IPS-NIHi7 (cell line): Measurements from ENCODE around the gene GSTO2.

Experiments
- DNase-seq: peaks from one replicate; pipeline ENCODE4 v3.0.0; 2012; ENCODE audit warnings: mixed read lengths; ENCODE audit errors: extremely low spot score

GSTO2 gene

DNA sequence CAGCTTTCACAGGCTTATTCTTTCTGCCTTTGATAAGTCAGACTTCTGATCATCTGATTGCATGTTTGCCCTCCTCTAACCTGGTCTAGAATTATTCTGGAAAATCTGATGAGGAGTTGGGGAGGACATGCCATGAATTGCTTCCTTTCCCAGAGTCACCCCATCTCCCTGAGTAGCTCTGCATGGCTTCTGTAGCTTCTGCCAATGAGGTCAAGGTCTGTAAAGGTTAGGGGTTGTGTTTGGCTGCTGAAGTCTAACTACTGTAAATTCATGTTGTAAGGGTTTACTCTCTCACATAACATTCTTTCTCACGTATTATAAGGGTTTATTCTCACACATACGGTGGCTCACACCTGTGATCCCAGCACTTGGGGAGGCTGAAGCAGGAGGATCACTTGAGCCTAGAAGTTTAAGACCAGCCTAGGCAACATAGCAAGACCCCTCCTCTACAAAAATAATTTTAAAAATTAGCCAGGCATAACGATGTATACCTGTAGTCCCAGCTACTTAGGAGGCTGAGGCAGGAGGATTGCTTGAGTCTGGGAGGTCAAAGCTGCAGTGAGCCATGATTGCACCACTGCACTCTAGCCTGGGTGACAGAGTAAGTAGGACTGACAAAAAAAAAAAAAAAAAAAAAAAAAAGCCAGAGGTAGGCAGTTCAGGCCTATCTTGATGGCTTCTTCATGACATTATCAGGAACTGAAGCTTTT lies 10.7 kb downstream of the GSTO2 start:
- no peak for DNase-seq

- DNase-seq: no peak
Observed at GRCh38 chr10:104281694-104282093, 12.7 kb downstream of the GSTO2 start.

GRCh38 chr10:104284846-104285245 lies 15.9 kb downstream of the GSTO2 start:
- no peak for DNase-seq

GRCh38 chr10:104286939-104287338 lies 18.0 kb downstream of the GSTO2 start:
- no peak for DNase-seq

DNA sequence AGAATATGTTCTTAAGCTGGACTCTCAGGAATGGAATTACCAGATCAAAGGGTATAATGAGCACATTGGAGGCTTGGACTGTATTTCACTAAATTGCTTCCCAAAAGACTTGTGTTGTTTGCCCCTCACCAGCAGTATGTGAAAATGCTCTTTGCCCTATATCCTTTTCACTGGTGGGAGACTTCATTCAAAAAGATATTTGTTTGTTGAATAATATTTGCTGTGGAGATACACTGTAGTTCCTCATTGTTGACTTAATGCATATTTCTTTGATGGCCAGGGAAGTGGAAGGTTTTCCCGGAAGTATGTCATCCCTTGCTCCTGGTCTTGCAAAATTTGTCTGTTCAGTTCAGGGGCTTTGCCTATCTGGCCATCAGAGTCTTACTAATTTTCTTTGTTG lies 19.4 kb downstream of the GSTO2 start:
- DNase-seq: no peak

GRCh38 chr10:104291439-104291951 lies 22.5 kb downstream of the GSTO2 start:
- DNase-seq: peak; percentile 95

DNA sequence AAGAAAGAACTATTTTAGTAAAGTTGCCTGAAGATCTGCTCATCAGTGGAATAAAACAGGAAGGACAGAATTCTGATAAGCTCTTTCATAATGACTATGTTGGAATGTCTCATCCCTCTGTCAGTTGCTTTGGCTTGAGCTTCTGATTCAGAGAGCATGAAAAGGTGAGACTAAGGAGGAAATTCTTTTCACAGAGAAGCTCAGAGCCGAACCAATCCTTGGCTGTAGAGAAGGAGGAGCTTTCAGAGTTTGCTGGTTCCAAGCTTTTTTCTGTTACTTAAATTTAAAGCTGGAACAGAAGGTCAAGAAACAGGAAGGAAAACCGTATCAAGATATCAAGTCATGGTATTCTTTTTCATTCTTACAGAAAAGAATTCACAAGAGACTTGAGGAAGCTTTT lies 24.0 kb downstream of the GSTO2 start:
- no peak for DNase-seq

- DNase-seq: no peak
Observed at GRCh38 chr10:104293781-104294321, 24.9 kb downstream of the GSTO2 start.

DNA sequence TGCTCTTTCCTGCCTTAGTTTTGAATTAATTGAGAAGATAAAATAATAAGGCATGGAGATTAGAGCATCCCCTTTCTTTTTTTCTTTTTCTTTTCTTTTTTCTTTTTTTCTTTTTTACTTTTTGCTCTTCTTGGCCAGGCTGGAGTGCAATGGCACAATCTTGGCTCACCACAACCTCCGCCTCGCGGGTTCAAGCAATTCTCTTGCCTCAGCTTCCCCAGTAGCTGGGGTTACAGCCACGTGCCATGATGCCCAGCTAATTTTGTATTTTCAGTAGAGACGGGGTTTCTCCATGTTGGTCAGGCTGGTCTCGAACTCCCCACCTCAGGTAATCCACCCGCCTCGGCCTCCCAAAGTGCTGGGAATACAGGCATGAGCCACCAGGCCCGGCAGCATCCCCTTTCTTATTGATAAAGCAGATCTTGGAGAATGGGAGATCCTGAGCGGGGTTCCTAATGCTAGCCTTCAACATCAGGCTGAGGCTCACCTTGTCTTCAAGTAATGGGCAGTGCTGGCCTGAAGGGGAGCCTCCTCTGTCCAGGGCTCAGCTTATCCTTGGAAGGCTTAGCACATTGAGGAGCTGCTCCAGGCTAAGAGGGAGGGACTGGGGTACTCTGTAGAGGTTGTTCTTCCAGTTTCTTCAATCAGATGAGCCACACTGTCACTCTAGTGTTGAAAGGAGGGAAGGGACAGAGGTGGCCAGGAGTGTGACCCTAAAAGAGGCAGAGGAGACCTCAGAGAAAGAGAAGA lies 27.9 kb downstream of the GSTO2 start:
- no peak for DNase-seq

DNA sequence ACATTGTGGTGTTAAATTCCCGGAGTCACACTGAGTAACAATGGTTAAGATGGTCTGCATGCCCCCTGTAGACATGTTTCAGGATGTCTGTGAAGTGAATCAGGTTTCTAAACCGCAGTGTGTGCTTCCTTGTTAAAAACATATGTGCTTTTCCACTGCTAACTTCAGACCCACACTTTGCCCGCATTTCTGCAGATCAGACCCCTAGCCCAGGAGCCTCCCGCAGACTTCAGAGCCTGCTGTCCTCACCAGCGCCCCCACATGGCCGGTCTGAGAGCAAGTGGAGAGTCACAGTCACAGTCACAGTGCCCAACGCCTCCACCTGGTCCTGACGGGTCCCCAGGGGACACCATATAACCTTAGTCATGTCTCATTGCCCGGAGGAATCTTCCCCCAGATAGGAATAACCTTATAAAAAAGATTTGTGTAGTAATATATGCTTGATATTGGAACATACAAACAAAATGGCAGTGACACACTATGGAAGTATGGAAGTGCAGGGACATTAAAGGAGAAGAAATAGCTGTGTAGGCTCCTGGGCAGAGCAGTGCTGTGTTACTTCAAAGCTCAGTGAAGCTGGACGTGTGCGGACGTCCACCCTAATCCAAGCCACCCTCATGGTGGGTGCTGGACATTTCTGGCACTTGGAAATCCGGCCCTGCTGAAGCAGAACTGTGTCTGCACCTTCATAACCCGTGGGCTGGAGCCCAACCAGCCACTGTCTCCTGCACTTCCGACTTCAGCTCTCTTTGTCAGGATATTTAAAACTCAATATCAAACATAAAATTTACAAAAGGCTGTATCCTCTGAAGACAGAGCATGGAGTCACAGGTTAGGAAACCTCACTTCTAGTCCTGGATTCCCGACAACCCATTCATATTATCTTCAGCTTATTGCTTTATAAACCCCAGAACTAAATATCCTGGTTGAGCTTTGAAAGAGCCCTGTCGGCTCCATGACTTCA lies 29.0 kb downstream of the GSTO2 start:
- DNase-seq: peak; percentile 83

DNA sequence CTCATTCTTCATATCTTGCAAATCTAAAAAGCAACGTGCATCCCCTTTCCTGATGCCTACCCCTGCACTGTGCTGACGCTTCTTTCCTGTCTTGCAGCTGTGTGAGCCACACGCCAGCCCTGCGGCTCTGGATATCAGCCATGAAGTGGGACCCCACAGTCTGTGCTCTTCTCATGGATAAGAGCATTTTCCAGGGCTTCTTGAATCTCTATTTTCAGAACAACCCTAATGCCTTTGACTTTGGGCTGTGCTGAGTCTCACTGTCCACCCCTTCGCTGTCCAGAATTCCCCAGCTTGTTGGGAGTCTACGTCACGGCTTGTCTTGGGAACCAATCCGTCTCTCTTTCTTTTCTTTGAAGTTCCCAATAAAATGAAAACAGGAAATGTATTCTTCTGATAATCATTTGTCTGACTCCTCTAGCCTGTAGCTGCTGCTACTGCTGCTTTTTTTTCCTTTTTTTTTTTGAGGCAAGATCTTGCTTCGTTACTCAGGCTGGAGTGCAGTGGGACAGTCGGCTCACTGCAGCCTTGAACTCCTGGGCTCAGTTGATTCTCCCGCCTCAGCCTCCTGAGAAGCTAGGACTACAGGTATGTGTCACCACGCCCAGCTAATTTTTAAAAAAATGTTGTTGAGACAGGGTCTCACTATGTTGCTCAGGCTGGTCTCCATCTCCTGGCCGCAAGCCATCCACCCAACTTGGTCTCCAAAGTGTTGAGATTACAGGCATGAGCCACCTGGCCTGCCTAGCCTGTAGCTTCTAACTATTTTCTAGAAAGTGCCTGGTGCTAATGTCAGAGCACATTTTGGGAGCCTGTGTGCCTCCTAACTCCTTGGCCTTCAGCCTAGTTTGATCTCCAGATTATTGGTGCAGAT lies 30.3 kb downstream of the GSTO2 start:
- no peak for DNase-seq

DNA sequence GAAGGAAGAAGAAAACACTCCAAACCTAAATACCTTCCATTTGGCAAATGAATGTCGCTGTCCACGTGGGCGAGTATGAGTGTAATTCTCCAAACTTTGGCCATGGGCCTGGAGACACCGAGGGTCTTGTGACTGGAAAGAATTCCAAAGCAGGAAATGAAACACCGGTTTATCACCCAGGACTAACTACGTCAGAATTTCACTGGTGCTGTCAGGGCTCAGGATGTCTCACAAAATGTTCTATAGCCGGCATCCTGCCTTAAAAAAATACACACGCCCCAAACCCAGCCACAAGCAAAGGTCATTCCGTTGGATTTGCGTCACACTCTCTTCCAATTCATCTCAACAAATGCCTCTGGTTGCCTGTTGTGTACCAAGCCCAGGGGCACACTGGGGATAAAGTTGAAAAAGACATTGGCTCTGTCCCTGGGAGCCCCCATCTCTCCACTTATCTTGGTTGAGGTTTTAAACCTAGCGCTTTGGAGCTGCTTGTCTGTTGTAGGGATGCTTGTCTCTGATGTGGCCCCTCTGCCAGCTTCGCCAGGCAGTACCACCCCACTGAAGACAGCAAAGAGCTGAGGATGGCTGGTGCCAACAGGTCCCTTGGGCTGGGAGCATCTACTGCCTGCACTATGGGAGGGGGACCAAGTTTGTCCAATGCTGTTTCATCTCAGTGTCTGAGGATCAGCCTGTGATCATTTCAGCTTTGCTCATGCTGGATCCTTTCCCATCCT lies 31.2 kb downstream of the GSTO2 start:
- no peak for DNase-seq

GRCh38 chr10:104300736-104301292 lies 31.8 kb downstream of the GSTO2 start:
- no peak for DNase-seq

DNA sequence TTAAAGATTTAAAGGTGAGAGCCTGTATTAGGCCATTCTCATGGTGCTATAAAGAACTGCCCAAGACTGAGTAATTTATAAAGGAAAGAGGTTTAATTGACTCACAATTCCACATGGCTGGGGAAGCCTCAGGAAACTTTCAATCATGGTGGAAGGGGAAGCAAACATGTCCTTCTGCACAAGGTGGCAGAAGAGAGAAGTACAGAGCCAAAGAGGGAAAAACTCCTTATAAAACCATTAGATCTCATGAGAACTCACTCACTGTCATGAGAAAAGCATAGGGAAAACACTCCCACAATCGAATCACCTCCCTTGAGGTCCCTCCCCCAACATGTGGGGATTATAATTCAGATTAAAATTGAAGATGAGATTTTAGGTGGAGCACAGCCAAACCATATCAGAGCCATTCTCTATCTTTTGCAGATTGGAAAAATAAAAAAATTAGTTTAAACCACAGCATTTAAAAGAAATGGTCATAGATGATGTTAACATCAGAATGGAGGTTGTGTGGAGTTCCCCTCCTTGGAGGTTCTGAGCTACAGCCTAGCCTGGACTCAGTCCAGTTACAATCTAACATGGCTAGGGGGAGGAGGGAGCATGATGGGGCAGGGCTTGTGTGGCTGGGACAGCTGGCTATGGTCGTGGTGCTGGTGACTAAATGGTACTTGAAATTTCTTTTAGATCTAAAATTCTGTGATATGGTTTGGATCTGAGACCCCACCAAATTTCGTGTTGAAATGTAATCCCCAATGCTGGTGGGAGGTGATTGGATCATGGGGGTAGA lies 33.1 kb downstream of the GSTO2 start:
- DNase-seq: no peak

- no peak for DNase-seq
Observed at GRCh38 chr10:104303594-104304355, 34.8 kb downstream of the GSTO2 start.

GRCh38 chr10:104304356-104304745 lies 35.4 kb downstream of the GSTO2 start:
- DNase-seq: no peak

DNA sequence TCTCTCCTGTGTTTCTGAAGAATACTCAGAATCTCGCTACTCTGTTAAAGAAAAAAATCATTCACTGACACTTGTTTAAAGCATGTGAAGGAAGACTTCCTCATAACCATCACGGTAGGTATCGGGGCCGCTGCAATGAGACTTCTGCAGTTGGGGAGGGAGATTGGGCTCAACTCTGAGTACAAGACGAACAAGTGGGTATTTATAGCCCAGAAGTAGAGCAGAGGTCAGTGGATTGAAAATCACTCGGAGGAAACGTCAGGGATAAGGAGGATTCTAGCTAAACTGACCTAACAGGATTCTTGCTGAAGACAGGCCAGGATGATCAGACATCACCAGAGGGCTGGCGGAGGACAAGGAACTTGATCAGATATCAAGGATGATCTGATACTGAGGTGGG lies 35.9 kb downstream of the GSTO2 start:
- no peak for DNase-seq

DNA sequence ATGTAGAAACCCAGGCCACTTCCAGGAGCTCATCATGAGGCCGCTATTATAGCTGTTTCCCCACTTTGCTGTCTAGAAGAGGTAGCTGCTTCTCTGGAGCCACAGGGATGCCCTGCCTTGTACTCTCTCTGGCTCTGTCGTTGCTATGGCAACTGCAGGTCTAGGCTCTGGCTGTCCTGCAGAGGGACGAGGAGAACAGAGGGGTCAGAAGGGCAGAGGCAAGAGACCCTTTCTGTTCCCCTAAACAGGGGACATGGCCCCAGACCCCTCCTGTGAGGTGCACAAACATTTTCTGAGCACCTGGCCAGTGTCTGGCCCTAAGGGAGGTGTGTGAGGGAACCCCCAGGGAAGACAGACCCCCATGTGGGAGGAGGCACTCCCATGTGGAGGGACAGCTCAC lies 37.9 kb downstream of the GSTO2 start:
- no peak for DNase-seq
